GM20000 (cell line): Measurements from ENCODE around the gene SLC12A2.

Source experiments
- DNase-seq: peaks from one replicate; pipeline ENCODE4 v3.0.0; 2012; ENCODE audit warnings: low spot score
- CTCF ChIP-seq: IDR thresholded peaks from 2 replicates; pipeline ENCODE4 v1.5.1; 2012; ENCODE audit warnings: mild to moderate bottlenecking, control low read depth; ENCODE audit errors: extremely low read depth, missing control alignments

The SLC12A2 gene

GRCh38 chr5:128237000-128237399 lies 153.4 kb downstream of the SLC12A2 start:
- no peak for TF ChIP-seq CTCF
- no peak for DNase-seq

- TF ChIP-seq CTCF = no peak
These were observed 154.0 kb downstream of the SLC12A2 start for GRCh38 chr5:128237546-128237945.

More at GRCh38 chr5:128237546-128237945, 154.0 kb downstream of the SLC12A2 start:
- no peak for DNase-seq
